ENCODE data around the gene FARS2. TPM values are rescaled to one million over a fixed set of nuclear protein-coding genes. Genes with fewer than 3 reads are reported as not detected.

The FARS2 gene
- total and polyA plus RNA-seq, 9 of the 15 experiments (the other 6 are each of a cell fraction or from before 2014, with no cell fraction given), result 16.5 to 62.2 (median 27.0) TPM

DNA sequence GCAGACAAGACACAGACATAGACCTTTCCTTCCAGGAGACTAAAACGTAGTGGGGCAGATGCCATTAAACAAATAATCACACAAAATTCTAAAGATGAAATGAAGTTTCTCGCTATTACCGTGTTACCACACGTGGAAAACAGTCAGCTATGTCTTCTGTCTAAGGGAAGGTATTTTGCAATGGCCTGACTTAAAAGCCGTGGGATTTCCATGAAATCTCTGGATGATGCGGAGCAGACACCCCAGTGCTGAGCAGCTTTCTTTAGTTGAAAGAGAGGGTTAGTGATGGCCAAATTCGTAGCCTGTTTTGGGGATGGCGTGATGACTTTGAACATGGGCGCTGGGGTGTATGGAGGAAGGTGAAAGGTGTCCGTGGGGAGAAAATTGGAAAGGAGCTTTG, 463.6 kb downstream of the FARS2 start (continued):
- no peak for TF ChIP-seq CBX2 (IDR thresholded peaks at IDR 0.05; ENCODE audit: insufficient read depth, low read length, poor library complexity, severe bottlenecking)
- TF ChIP-seq, protein P1, sequence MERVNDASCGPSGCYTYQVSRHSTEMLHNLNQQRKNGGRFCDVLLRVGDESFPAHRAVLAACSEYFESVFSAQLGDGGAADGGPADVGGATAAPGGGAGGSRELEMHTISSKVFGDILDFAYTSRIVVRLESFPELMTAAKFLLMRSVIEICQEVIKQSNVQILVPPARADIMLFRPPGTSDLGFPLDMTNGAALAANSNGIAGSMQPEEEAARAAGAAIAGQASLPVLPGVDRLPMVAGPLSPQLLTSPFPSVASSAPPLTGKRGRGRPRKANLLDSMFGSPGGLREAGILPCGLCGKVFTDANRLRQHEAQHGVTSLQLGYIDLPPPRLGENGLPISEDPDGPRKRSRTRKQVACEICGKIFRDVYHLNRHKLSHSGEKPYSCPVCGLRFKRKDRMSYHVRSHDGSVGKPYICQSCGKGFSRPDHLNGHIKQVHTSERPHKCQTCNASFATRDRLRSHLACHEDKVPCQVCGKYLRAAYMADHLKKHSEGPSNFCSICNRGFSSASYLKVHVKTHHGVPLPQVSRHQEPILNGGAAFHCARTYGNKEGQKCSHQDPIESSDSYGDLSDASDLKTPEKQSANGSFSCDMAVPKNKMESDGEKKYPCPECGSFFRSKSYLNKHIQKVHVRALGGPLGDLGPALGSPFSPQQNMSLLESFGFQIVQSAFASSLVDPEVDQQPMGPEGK (CRISPR knock-in tag; IDR thresholded peaks at IDR 0.05; ENCODE audit: borderline replicate concordance), result no peak
- no peak for TF ChIP-seq COPS2 (conservative IDR thresholded peaks at IDR 0.05)
- no peak for TF ChIP-seq MIER1 (IDR thresholded peaks at IDR 0.05; ENCODE audit: low read depth)

DNA sequence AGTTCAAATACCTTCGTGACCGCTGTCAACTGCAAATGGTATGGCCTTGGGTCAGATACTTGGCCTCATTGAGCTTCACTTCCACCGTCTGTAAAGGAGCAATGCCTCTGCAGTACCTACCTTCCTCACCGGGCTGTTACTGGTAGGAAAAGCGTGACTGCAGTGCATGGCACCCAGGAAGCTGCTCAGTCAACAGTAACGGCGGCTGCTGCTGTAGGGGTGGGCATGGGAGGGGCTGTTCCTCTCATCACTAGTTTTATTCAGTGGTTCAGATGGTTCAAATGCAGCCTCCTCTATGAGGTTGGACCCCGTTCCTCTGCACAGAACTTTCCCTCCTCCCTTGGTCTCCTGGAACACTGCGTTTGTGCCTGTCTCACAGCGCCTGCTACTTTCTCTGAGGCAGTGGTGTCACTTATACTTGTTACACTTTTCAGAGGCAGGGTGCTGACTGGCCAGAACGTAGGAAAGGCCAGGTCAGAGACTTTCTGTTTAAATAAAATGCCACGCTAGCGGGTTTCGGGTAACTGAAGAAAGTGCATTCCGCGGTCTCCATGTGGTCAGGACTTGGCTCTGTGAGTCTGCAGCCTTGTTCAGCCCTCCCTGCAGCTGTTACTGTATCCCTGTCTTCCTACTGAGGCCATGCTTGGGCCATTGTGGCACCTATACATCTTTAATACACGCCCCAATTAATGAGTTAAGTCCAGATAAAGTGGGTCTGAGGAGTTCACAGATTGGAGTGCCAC, 465.8 kb downstream of the FARS2 start:
- Histone ChIP-seq H2AFZ (ENCODE audit: low read depth, low read length) (no peak overlapping the region), H3K9me1 (ENCODE audit: control insufficient read depth, insufficient read depth, low read length) (no peaks in the 10 kb centered on the region), H3K4me3 (no peak overlapping the region), H3K4me2 (ENCODE audit: insufficient read depth, low read length) (no peak overlapping the region), H3K79me2 (ENCODE audit: control insufficient read depth, insufficient read depth, low read length) (no peaks in the 10 kb centered on the region), H3K4me1 (replicated peaks in 1 of 2; ENCODE audit: control insufficient read depth in 2 of 2, insufficient read depth in 2 of 2, low read length in 2 of 2) (peaks cover 0 to 3% of the 10 kb centered on the region in 2 experiments; a peak in 1 of 5 replicates), H3K9me3 (replicated peaks; ENCODE audit: control insufficient read depth, insufficient read depth, low read depth, low read length) (no peaks in the 10 kb centered on the region), H4K20me1 (replicated peaks; ENCODE audit: control insufficient read depth, insufficient read depth, low read length) (peaks cover 26% of the 10 kb centered on the region; the same call in 1 of the 2 replicates), H3K27me3 (ENCODE audit: control insufficient read depth in 2 of 2, insufficient read depth in 2 of 2, low read length in 2 of 2) (peaks cover 12 to 66% of the 10 kb centered on the region in 2 experiments), H3K27ac (ENCODE audit: extremely low read depth, low read depth, low read length) (no peak overlapping the region), H3K9ac (ENCODE audit: insufficient read depth in 1 of 2, low read depth in 2 of 2, low read length in 2 of 2) (no peak overlapping the region), H3K36me3 (ENCODE audit: control insufficient read depth, insufficient read depth, low read length) (no peaks in the 10 kb centered on the region)
- POLR2A ChIA-PET, result interaction anchor here (0.5 to 0.7 kb wide), 2 partner anchors 31 to 34 kb away, joined by 3 read pairs; no protein-coding TSS in a partner anchor
- TF ChIP-seq MCM3 (IDR thresholded peaks at IDR 0.05) (no peak), POLR3G (IDR thresholded peaks at IDR 0.05; ENCODE audit: extremely low read depth, insufficient read length, insufficient replicate concordance) (no peak), TEAD4 (IDR thresholded peaks at IDR 0.05; ENCODE audit: low read length) (no peak), TEAD4 (CRISPR knock-in tag; IDR thresholded peaks at IDR 0.05; ENCODE audit: borderline replicate concordance) (no peak), ZNF41 (CRISPR knock-in tag; conservative IDR thresholded peaks at IDR 0.05) (no peak), NCOA1 (IDR thresholded peaks at IDR 0.05; ENCODE audit: low read depth) (no peak), TARDBP (IDR thresholded peaks at IDR 0.05) (no peak), BMI1 (IDR thresholded peaks at IDR 0.05; ENCODE audit: low read length) (no peak), SRSF9 (IDR thresholded peaks at IDR 0.05; ENCODE audit: borderline replicate concordance, low read depth, low read length) (no peak)
- FAIRE-seq (no peak), ATAC-seq (no peak), DNase-seq (ENCODE audit: extremely low read depth in 1 of 4, low spot score in 3 of 4) (no peak)
- in situ Hi-C loops (cut with MboI) (no loop called here), intact Hi-C loops (cut with micrococcal nuclease) (no loop called here)
- 20% methylated on average over 17 of the region's 17 CpGs for WGBS (ENCODE audit: insufficient coverage, low coverage, missing lambda C conversion rate)
- CTCF ChIA-PET (ENCODE audit: low intra/inter-chr PET ratio), result no interaction called here
- BruUV-seq (replicated peaks), result no TSS peak
